ENCODE measurements around the gene GP1BA.
"Not testable (repeated sequence)": the region's sequence is repeated elsewhere in the genome, so short reads cannot be mapped to it uniquely, and the experiment has no call there.

Gene GP1BA

GRCh38 chr17:4901648-4902344 is 30.3 kb upstream of the GP1BA start:
- DNase-seq = no peak

DNA sequence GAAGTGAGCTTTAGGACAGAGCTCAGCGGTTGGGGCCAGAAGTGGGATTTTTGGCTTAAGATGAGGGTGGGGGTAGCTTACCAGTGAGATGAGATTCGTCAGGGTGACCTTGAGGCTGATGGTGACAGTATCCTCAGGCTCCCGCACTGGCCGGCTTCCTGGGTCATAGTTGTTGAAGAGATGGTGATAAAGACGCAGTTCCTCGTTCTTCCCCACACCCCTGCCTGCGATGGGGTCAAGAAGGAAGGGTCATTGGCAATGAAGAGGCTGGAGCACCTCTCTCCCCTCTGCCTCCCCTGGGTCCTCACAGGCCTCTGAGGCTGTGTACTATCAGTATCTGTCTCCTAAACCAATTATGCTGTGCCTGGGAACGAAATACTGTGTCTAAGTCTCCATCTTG is 29.5 kb upstream of the GP1BA start:
- DNase-seq = no peak

- peak; percentile 15 for DNase-seq
These were observed 28.8 kb upstream of the GP1BA start, which contains the start of gene CHRNE for GRCh38 chr17:4903051-4903818. Gene CHRNE, minus strand, starts transcription at chr17:4903098. Its CDS starts 35 bp downstream, at chr17:4903063.

GRCh38 chr17:4906642-4907041 is 25.4 kb upstream of the GP1BA start:
- not testable (repeated sequence) for DNase-seq

GRCh38 chr17:4908301-4908700 is 23.8 kb upstream of the GP1BA start:
- no peak for DNase-seq

DNA sequence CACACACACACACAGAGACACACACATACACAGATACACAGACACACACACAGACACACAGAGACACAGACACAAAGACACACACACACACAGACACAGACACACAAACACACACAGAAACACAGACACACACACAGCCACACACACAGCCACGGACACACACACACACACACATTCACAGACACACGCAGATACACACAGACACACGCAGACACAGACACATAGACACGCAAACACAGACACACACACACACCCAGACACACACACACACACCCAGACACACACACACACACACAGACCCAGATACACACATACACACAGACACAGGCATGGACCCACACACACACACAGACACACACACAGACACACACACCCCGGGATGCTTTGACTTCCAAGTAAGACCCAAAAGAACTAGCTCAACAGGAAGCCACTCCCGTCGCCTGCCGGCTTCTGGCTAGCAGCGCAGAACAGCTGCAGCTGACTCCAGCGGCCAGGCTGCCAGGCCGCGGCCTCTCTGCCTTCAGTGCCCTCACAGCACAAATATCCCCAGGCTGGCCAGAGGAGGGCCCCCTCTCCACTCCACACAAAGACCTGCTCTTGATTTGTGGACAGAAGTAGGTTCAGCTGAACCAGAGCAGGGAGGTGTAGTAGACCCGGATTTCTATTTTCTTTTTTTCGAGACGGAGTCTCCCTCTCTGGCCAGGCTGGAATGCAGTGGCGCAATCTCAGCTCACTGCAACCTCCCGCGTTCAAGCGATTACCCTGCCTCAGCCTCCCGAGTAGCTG is 23.2 kb upstream of the GP1BA start:
- DNase-seq = peak; percentile 53

DNA sequence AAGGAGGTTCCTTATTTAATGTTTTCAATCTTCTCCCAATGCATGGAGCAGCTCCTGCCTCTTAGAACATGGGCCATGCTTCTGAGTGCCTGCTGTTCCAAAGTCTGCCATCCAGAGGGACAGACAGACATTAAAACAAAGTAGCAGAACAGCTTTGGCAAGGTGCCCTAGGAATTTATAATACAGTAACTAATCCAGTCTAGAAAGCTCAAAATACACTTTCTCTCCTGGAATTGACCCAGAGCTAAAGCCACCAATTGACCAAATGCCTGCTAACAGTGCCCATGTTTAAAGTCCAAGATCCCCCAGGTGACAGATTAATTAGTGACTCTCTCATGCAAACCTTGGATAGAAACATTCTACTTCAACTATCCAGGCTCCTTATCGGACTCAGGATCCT is 18.1 kb upstream of the GP1BA start:
- DNase-seq = no peak

DNA sequence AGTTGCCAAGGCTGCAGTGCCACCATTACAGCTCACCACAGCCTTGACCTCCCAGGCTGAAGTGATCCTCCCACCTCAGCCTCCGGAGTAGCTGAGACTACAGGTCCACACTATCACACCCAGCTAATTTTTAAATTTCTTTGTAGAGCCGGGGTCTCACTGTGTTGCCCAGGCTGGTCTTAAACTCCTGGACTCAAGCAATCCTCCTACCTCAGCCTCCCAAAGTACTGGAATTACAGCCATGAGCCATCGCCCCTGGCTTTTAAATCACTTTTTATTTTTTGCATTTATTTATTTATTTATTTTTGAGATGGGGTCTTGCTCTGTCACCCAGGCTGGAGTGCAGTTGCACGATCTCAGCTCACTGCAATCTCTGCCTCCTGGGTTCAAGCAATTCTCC is 17.5 kb upstream of the GP1BA start:
- not testable (repeated sequence) for DNase-seq

DNA sequence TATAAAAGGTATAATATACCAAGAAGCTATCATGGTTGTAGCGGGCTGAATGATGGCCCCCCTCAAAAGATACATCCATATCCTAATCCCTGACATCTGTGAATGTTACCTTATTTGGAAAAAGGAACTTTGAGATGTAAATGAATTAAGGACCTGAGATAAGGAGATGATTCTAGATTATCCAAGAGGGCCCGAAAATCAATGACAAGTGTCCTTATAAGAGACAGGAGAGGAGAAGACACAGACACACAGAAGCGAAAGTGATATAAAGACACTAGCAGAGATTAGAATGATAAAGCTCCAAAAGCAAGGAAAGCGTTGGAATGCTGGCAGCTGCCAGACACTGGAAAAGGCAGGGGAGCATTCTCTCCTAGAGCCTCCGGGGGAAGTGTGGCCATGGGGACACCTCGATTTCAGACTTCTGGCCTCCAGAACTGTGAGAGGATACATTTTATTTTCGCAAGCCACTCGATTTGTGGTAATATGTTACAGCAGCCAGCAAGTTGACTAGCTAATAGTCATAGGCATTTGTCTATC is 12.5 kb upstream of the GP1BA start:
- DNase-seq = no peak

DNA sequence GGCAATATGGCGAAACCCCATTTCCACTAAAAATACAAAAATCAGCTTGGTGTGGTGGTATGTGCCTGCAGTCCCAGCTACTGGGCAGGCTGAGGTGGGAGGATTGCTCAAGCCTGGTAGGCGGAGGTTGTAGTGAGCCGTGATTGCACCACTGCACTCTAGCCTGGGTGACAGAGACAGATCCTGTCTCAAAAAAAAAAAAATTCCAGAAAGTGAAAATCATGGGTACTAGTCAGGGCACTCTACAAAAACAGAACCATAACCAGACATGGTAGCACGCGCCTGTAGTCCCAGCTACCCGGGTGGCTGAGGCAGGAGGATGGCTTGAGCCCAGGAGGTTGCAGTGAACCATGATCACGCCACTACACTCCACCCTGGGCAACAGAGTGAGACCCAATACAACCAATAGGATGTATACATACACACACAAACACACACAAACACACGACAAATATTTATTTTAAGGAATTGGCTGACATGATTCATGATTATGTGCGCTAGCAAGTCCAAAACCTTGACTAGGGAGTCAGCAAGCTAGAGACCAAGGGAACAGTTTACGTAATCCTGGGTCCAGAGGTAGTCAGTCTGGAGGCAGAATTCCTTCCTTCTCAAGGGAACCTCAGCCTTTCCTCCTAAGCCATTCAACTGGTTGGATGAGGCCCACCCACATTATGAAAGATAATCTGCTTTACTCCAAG is 11.6 kb upstream of the GP1BA start:
- no peak for DNase-seq

GRCh38 chr17:4921320-4921719 is 10.8 kb upstream of the GP1BA start:
- no peak for DNase-seq

GRCh38 chr17:4926577-4927335 is 5.3 kb upstream of the GP1BA start:
- DNase-seq = not testable (repeated sequence)

DNA sequence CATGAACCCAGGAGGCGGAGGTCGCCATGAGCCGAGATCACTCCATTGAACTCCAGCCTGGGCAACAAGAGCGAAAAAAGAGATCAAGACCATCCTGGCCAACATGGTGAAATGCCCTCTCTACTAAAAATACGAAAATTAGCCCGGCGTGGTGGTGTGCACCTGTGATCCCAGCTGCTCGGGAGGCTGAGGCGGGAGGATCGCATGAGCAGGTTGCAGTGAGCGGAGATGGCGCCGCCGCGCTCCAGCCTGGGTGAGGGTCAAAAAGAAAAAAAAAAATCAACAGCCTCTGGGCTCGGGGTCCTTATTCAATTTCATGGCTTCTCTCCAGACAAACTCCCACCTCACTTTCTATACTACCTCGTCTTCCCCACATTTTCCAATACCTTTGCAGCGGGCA is 3.2 kb upstream of the GP1BA start:
- no peak for DNase-seq

DNA sequence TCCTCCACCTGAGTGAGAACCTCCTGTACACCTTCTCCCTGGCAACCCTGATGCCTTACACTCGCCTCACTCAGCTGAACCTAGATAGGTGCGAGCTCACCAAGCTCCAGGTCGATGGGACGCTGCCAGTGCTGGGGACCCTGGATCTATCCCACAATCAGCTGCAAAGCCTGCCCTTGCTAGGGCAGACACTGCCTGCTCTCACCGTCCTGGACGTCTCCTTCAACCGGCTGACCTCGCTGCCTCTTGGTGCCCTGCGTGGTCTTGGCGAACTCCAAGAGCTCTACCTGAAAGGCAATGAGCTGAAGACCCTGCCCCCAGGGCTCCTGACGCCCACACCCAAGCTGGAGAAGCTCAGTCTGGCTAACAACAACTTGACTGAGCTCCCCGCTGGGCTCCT is 679 bp downstream of the GP1BA start:
- DNase-seq = no peak

DNA sequence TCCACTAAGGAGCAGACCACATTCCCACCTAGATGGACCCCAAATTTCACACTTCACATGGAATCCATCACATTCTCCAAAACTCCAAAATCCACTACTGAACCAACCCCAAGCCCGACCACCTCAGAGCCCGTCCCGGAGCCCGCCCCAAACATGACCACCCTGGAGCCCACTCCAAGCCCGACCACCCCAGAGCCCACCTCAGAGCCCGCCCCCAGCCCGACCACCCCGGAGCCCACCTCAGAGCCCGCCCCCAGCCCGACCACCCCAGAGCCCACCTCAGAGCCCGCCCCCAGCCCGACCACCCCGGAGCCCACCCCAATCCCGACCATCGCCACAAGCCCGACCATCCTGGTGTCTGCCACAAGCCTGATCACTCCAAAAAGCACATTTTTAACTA is 1.6 kb downstream of the GP1BA start:
- DNase-seq = no peak

GRCh38 chr17:4934173-4934979 is 2.3 kb downstream of the GP1BA start:
- no peak for DNase-seq

GRCh38 chr17:4935650-4936049 is 3.6 kb downstream of the GP1BA start:
- DNase-seq = no peak

GRCh38 chr17:4936436-4936835 is 4.4 kb downstream of the GP1BA start:
- DNase-seq = no peak

DNA sequence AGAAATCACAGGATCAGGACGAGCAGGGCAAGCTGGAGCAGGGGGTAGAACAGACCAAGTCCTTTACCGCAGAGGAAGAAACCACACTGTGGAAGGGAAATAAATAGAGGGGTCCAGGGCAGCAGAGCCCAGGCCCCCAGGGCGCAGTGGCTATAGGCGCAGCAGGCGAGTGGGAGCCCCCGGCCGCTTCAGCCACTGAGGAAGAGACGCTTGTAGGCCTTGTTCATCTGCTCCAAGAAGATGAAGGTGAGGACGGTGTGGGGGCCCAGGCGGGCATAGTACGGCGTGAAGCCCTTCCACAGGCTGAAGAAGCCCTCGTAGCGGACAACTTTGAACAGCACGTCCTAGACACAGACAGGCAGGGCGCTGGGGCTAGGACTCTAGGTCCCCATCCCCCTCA is 5.5 kb downstream of the GP1BA start:
- no peak for DNase-seq

GRCh38 chr17:4938069-4938491 is 6.0 kb downstream of the GP1BA start:
- no peak for DNase-seq
